ENCODE results near the gene FAS.
A peak's percentile ranks its signal among the peaks of the same experiment; 100 is the strongest.
"Not testable (repeated sequence)": the region's sequence is repeated elsewhere in the genome, so short reads cannot be mapped to it uniquely, and the experiment has no call there.

The FAS gene

DNA sequence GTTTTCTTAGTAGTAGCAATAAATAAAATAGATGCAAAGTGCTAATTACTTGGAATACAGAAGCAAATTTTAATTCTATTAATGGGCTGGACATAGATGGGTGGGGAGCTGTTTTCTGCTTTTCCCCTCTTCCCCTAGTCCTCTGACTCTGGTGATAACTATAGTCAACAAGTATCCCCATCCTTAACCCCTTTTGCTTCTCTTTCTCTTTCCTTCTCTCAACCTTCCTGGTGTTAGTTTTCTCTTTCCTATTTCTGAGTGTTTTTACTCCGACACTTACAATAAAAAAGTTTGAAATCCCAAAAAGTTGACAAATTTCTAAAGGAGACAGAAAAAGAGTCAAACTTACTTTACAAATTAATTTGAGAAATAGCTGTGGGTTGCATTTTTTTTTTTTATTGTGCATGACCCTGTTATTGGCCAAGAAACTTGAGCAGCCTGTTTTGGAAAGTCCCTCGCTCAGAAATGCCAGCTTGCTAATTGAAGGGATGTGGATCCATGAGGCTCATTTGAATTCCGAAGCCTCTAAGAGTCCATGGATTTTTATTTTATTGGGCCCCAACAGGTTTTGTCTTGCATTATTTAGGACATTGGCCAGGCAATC lies 2.4 kb downstream of the FAS start:
- no peak for DNase-seq (ENCODE audit: low spot score)

DNA sequence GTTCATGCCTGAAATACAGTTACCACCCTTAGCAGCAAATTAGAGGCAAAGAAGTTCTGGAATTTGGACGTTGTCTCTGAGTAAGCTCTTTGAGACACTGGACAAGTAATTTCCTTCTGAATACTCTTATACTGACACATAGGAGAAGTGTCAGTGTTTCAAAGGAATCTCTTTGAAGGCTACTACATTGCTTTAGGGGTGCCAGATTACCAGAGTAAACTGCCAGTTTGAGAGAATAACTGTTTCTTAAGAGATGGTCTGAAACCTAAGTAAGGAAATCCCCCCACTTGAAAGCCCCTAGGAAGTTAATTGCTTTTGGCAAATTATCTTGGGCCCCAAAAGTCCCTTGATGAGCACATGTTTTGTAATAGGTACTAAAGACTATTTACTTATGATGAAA lies 3.4 kb downstream of the FAS start:
- no peak for DNase-seq (ENCODE audit: low spot score)

DNA sequence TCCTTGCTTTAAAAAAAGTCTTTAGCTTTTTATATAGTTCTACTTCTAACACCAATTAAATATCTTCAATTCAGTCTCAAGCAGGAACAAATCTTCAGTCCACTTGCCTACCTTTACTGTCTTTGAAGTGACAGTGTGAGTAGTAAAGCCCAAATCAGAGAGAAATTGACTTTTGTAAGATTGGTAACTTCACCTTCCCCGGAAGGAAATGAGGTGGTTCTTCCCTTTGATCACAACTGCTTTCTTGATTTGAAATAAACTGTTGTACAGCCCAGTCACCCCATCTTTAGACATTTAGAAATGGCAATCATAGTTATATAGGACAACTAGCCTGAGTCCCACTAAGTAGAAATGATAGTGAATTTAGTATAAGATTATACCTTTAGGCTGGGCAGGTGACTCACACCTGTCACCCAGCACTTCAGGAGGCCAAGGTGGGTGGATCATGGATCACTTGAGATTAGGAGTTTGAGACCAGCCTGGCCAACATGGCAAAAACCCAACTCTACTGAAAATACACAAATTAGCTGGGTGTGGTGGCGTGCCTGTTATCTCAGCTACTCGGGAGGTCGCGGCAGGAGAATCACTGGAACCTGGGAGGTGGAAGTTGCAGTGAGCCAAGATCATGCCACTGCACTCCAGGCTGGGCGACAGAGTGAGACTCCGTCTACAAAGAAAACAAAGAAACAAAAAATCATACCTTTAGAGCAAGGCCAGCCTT lies 4.7 kb downstream of the FAS start:
- no peak for DNase-seq (ENCODE audit: low spot score)

DNA sequence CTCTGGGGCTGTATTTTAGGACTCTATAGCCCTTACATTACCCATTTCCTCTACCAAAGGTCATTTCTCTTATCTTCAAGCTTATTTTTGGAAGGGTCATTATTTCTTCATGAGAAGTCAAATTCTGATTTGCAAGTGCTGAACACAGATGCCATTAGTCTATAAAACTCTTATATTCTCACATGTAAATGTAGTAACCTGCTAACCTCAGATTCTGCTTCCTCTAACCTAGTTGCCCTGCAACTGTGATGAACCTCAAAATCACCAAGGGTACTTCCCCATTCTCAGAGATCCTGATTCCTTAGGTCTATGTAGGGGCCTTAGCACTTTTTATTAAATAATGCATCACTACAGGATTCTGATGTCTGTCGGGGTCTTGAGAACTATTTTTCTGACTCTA lies 6.3 kb downstream of the FAS start:
- DNase-seq (ENCODE audit: low spot score), result no peak

DNA sequence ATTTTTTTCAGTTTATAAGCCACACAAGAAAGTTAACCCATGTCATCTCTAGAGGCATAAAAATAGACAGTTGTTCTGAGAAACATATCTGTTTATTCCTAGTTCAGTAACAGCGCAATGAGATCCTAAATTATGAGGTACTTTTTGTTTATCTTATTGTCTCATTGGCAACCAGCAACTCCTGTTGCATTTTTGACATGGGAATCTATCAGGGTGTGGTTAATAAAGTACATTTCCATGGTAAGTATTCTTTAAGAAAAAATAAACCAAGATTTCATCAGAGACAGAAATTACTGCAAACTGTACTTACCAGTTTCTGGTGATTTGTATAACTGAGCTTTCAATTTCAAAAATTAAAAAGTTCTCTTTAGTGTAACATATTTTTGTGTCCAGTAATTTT lies 9.0 kb downstream of the FAS start:
- no peak for DNase-seq (ENCODE audit: low spot score)

DNA sequence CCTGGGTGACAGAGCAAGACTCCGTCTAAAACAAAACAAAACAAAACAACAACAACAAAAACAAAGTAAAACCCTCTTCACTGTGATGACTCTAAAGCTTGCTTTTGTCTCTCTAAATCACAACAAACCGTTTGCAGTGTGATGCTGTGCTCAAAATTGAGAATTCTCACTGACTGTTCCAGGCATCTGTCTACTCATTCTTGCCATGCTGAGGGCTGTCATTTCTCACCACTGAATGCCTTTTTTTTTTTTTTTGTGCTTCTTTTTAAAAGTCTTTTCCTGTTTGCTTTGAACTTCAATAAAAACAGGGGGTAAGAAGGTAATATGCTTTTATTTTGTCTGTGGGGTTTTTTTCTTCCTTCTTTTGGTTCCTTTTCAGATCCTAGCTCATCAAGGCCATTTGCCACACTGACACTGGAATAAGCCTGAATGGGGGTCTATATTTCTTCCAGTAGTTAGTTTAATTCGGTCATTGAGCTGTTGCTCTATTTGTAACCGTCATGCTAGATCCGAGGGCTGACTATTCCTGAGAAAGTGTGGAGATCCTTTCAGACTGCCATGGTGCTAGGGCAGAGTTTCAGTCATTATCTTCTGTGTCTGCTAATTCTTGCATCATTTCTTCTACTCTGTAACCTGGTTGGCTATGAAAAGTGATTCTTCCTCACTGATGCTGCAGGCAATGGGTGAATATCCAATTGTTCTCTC lies 10.6 kb downstream of the FAS start:
- DNase-seq (ENCODE audit: low spot score), result no peak

DNA sequence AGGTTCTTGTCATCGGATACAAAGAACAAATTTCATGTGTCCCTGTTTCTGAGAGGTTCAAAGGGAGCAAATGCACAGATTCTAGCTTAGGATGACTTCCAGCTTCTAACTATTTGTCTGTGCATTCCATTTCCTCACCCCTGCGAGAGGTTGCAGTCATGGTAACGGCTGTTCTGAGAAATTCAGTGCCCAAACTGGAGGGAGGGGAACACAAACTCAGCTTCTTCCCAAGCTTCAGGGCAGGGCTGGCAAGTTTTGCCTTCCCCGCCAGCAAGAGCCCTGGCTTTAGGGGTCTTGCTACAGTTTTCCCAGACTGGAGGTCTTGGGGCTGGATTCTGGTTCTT lies 11.1 kb downstream of the FAS start:
- no peak for DNase-seq (ENCODE audit: low spot score)

DNA sequence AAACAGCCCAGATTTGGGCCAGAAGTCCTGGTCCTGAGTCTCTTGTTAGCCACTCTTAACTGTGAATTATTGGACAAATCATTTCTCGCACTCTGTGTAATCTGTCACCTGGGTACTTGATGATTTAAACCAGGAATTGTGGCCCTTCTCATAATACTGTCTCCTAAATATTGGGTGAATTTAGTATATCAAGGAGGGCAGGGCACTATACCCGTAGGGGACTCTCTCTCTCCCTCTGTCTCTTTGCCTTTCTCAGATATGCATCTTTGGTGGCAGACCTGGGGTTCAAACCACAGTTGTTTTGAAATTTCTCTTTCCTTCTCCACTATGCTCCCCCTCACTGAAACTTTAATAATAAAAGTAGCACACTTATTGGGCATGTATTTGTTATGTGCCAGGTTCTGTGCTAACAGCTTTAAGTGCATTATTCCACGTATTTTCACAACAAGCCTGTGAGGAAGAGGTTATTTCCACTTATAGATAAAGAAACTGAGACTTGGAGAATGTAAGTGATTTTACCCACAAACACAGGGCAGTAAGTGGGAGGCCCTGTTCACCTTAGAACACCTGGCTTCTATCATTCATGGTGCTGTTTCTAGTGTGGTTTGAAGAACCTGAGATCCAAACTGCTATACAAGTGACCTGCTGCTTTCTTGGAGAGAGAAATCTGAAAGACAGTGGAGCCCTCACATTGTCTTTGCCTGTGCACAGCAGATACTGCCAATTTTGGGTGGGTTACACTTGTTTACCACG lies 11.8 kb downstream of the FAS start:
- DNase-seq (ENCODE audit: low spot score), result no peak

DNA sequence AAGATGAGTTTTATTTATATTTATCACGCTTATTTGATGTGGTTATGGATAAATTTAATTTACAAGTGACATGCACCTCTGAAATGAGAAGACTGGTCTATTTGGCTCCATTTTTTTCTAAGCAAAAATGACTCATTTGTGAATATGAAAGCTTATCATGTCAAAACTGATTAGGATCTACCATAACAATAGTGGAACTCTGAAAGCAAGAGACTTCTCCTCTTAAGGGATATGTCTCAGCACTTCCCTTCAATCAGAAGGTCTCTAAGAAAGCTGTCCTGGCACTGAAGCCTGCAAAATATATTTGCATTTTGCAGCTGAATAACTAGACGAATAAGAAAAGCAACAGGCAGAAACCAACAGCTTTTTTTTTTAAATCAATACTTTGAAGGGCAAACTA lies 12.7 kb downstream of the FAS start:
- no peak for DNase-seq (ENCODE audit: low spot score)

DNA sequence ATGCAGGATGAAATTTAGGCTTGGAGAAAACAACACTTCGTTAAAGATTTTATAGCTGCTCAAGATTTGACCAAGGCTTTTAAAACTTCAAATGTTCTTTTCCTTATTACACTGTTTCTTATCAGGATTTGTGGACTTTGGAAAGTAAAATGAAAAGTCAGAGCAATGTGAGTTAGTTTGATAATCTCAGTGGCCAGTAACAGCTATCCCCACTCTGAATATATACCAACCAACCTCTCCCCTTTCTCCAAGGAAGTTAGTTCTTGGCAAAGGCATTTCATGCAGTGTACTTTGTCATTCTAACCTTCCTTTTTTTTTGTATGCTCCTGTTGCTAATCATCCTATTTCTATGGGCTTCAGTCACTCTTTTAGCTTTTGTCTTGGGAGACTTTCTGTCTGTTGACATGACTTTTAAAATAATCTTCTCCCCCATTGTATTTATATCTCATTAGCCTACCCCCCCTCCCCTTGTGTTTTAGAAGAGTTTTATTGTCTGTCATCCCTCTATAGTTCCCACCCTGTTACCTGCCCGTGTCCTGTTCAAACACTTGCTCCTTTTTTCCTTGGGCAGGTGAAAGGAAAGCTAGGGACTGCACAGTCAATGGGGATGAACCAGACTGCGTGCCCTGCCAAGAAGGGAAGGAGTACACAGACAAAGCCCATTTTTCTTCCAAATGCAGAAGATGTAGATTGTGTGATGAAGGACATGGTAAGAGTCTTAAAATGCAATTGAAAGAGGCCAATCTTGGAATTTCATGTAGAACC lies 16.7 kb downstream of the FAS start:
- DNase-seq (ENCODE audit: low spot score), result no peak

DNA sequence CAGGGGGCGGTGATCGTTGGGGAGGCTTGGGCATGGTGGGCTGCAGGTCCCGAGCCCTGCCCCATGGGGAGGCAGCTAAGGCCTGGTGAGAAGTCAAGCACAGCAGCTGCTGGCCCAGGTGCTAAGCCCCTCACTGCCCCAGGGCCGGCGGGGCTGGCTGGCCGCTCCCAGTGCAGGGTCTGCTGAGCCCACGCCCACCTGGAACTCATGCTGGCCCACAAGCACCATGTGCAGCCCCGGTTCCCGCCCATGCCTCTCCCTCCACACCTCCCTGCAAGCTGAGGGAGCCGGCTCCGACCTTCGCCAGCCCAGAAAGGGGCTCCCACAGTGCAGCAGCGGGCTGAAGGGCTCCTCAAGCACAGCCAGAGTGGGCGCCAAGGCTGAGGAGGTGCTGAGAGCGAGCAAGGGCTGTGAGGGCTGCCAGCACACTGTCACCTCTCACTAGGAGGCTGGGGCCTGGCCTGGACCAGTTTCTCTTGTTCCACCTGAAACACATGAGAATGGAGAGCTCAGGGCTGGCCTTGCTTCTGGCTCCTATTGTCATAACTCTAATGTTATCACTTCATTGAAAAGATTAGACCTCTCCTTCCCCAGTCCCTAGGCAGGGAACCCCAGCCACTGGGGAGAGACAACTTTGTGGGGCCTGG lies 28.2 kb downstream of the FAS start:
- not testable (repeated sequence) for DNase-seq (ENCODE audit: low spot score)

DNA sequence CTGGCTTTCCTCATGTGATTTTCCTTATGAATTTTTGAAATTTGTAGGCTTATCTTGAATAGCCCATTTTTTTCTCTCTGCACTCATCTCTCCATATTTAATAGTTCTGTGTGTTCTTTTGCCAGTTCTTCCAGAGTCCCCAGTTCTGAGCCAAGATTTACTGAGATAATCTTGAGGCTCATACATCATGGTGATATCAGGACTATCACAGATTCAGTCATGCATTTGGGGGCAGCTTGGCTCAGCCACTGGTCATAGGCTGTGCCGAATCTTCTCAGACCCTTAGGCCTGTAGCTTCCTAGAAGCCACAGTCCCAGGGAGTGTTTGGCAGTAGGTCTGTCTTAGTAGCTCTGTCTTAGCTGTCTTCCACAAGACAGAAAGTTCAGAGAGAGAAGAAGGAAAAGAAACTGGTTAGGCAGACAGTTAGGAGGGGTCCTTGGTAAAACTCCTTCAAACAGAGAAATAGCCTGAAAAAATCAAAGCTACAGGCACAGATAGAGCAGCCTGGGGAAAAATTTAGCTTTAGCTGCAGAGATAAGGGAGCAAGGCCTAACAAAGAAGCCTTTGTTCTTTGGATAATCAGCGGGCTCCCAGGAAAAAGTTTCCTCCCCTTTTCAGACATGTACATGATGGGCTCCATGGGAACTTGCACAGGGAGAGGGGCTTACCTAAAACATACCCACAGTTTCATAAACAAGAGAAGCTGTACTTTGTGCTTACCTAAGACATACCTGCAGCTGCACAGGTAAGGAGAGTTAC lies 29.1 kb downstream of the FAS start:
- no peak for DNase-seq (ENCODE audit: low spot score)

DNA sequence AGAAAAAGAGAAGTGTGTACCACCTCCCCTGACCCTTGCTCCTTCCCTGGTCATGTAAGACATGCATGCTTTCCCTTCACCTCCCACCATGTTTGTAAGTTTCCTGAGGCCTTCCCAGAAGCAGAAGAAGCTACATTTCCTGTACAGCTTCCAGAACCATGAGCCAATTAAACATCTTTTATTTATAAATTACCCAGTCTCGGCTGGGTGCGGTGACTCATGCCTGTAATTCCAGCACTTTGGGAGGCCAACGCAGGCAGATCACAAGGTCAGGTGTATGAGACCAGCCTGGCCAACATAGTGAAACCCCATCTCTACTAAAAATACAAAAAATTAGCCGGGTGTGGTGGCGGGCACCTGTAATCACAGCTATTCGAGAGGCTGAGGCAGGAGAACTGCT lies 30.9 kb downstream of the FAS start:
- DNase-seq (ENCODE audit: low spot score), result not testable (repeated sequence)

DNA sequence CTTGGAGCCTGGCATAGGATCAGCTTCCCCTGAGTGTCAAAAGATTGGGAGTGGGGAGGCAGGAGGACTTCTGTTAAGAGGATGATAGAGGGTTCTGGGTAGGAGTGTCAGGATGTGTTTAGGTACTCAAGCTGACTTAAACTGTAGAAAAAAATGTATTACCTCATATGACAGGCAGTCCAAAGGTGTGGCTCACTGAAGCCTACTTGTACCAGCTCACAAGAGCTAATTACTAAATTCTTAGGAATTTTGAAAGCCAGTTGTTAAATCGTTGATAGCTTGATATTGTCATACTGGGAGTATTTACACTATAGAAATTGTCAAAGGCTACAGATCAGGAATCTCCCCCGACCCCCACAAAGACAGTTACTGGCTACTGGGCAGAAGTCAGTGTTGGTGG lies 32.1 kb downstream of the FAS start:
- DNase-seq (ENCODE audit: low spot score), result no peak

DNA sequence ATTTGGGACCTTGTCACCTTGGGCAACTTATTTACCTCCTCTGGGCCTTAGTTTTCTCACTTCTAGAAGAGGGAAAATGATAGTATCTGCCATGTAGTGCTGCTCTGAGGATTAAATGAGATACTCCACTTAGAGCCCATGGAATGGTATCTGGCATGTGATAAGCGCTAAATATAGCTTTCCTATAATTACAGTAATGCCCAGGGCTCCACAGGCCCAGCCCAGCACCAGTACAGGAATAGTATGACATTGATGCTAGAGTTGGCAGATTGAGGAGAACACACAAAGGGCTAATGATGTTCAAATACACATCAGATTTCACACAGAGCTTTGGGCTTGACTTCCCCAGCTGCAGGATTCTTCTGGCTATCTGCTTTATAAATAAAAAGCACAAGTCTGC lies 34.9 kb downstream of the FAS start:
- DNase-seq (ENCODE audit: low spot score), result no peak

DNA sequence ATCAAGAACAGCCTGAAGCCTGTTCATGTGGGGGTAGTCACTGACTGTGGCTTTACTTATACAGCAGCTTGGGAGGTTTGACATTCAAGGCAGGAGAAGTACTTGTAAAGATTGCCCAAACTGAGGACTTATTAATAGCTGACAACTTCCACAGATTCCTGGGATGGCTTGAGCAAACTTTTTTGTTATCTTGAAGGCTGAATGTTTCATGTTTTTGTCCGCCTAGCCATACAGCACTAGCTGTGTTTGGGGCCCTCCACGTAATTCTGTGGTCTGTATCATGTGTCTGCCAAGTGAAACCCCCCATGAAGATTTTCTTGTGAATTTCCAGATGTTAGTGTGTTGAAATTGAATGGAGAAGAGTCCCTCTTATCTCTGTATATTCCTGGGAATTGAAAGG lies 38.6 kb downstream of the FAS start:
- no peak for DNase-seq (ENCODE audit: low spot score)

DNA sequence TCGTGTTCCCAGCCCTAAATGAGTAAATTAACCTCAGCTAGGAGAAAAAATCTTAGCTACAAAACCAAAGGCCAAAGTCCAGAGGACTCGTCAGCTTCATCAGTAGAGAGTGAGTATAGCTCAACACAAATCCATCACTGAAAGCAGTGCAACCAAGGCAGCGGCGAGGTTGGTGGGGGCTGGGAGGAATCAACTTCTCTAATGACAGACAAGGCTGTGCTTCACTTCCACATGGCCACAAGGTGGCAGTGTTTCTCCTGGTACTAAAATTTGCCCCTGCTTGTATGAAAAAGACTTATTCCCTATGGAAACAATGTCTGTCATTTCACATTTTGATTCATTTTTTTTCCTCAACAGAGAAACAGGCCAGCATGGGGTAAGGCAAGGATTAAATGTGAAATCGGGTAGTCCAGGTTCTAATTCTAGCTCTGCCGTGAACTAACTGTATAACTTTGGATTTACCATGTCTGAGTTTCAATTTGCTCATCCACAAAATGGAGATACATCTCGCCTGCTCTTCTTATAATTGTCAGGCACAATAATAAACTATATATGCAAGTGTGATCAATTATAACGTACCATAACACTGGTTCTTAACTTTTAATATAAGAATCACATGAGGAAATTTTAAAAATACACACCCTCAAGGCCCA lies 39.3 kb downstream of the FAS start:
- peak; percentile 85 for DNase-seq (ENCODE audit: low spot score)

DNA sequence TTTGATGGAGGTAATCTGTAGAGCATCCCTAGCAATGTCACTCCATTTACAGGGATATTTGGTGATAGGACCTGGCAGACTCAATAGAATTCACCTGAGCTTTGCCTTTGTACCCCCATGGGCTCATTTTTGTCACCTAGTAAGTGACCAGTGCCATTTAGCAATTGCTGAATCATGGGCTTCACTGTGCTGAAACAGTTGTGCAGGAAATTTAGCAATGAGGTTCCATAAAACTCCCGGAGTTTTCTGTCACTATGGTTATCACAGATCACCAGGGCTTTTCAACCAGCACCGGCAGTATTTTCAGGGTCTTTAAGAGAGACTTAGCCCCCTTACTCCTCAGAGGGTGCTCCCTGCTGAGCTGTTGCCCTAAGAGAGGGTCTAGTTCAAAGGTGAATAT lies 40.2 kb downstream of the FAS start:
- no peak for DNase-seq (ENCODE audit: low spot score)

DNA sequence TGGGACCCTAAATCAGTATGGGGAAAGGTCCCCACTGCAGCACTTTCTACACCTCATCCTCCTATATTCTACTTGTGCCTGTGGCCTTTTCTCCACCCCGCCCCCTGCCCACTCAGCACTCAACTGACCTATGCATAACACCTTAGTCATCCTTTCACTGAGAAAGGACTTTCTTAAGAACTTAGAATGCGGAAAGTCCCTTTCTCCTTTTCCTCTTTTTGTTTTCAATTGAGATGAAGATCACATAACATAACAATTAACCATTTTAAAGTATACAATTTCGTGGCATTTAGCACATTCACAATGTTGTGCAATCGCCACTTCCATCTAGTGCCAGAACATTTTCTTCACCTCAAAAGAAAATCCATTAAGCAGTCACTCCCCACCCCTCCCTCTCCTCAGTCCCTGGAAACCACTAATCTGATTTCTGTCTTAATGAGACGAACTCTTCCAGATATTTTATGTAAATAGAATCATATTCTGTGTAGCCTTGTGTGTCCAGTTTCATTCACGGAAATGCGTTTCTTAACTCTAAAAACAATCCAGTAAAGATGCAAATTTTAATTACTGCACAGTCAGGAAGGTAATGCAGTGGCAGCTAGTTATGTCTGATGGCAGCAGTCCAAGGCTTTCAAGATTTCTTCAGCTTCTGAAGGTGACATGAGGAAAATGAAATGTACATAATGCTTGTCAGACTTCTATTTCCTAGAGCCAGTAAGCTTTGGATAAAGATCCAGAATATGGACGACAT lies 41.7 kb downstream of the FAS start:
- no peak for DNase-seq (ENCODE audit: low spot score)

DNA sequence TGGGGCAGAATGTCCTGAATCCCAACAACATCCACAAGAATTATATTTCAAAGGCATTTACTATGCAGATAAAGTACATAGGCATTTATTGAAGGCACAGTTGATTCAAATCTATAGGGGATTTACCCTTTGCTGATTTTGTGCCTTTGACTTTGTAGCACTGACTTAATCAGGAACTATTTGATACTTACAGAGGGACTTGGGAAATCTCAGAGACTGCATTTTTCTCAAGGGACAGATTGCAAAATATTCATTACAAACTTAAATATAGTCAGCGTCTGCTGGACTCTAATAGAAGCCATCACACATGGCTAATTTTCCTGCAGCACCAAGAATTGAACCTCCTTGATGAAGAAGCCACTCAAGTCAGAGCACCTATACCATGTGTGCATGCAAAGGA lies 44.9 kb downstream of the FAS start:
- no peak for DNase-seq (ENCODE audit: low spot score)

Data from globus pallidus (tissue), 1 donor.